Panc1 (cell line): ENCODE results near the gene CCDC187. TPM values are rescaled to one million over a fixed set of nuclear protein-coding genes. Genes with fewer than 3 reads are reported as not detected.

Experiments used
- ATAC-seq: fragments of 200-7000 bp; cut with Tn5 transposase; 2 replicates; pipeline ENCODE4 v1.9.1; 2020; ENCODE audit warnings: mild to moderate bottlenecking, moderate library complexity
- BruUV-seq: library from RNA; stranded (reverse); fragments of 400-500 nt; replicated peaks from 2 replicates; lab custom pipeline; 2021; lab: Mats Ljungman, UMichigan
- CTCF ChIA-PET: fragments of 300-600 bp; sonication (Branson Sonifier 250); formaldehyde crosslinking; loops from one replicate; lab custom pipeline; 2022; ENCODE audit warnings: antibody characterized with exemption; lab: Charles Lee
- POLR2A ChIA-PET: fragments of 300-600 bp; sonication (Branson Sonifier 250); formaldehyde crosslinking; loops from one replicate; lab custom pipeline; 2022; ENCODE audit warnings: antibody characterized with exemption; lab: Charles Lee
- DNase-seq: peaks from one replicate; pipeline ENCODE4 v3.0.0-alpha.2; 2010; ENCODE audit warnings: low read depth, low spot score
- H3K27ac ChIP-seq: 2 replicates; pipeline ENCODE4 v1.5.1; 2011; ENCODE audit warnings: mild to moderate bottlenecking, low read length, inconsistent platforms
- H3K27me3 ChIP-seq: fragments of 200-500 bp; sonication (Bioruptor generic); 2 replicates; pipeline ENCODE4 v1.6.0; 2014; ENCODE audit warnings: low read length, inconsistent platforms; ENCODE audit not compliant: control insufficient read depth, insufficient read depth
- H3K36me3 ChIP-seq: fragments of 200-500 bp; sonication (Bioruptor generic); 2 replicates; pipeline ENCODE4 v1.5.1; 2014; ENCODE audit warnings: inconsistent platforms, mild to moderate bottlenecking, low read length, moderate library complexity; ENCODE audit not compliant: control insufficient read depth, insufficient read depth
- H3K4me1 ChIP-seq: 2 replicates; pipeline ENCODE4 v1.5.1; 2011; ENCODE audit warnings: inconsistent platforms, mild to moderate bottlenecking, low read length, moderate library complexity; ENCODE audit not compliant: control insufficient read depth, insufficient read depth
- H3K4me3 ChIP-seq, 2 experiments: 2 replicates each; pipeline ENCODE4 v1.5.1; 2011 to 2012; ENCODE audit warnings: low read depth in 2 of 2, low read length in 2 of 2, mild to moderate bottlenecking in 2 of 2, inconsistent platforms in 1 of 2, moderate library complexity in 1 of 2
- H3K9me3 ChIP-seq: fragments of 200-500 bp; sonication (Bioruptor generic); 2 replicates; pipeline ENCODE4 v1.5.1; 2014; ENCODE audit warnings: low read depth, mild to moderate bottlenecking, inconsistent platforms, low read length, moderate library complexity; ENCODE audit not compliant: control insufficient read depth, insufficient read depth
- CTCF ChIP-seq: fragments of 450-650 bp; IDR thresholded peaks from 2 replicates; pipeline ENCODE4 v1.5.1; 2017; ENCODE audit warnings: mild to moderate bottlenecking
- POLR2AphosphoS5 ChIP-seq: IDR thresholded peaks from 2 replicates; pipeline ENCODE4 v1.6.1; 2012; ENCODE audit warnings: mild to moderate bottlenecking, low read depth, low read length, moderate library complexity
- REST ChIP-seq, 2 experiments: IDR thresholded peaks; 2 replicates each; pipeline ENCODE4 v1.6.1; 2011 to 2012; ENCODE audit warnings: low read depth in 2 of 2, control low read depth in 1 of 2, low read length in 1 of 2, mild to moderate bottlenecking in 1 of 2, moderate library complexity in 1 of 2; ENCODE audit not compliant: insufficient read depth in 1 of 2
- SIN3A ChIP-seq: IDR thresholded peaks from 2 replicates; pipeline ENCODE4 v1.6.1; 2012; ENCODE audit warnings: low read depth, mild to moderate bottlenecking, low read length, moderate library complexity, borderline replicate concordance; ENCODE audit not compliant: insufficient read depth
- TCF7L2 ChIP-seq: IDR thresholded peaks from 2 replicates; pipeline ENCODE4 v1.6.1; 2011; ENCODE audit warnings: mild to moderate bottlenecking, low read depth, low read length, inconsistent platforms
- in situ Hi-C: cut with HindIII; loops from 2 replicates; pipeline ENCODE4 v1.10.0; 2016; ENCODE audit warnings: low sequenced_read_pairs, low pct_unique_long_range_greater_than_20kb
- intact Hi-C: fragments of 100-400 bp; cut with micrococcal nuclease; formaldehyde crosslinking; loops from one replicate; pipeline ENCODE4 v1.10.0; 2022; ENCODE audit not compliant: unreplicated experiment
- total RNA-seq: library from RNA; stranded (reverse); gene quantifications from one replicate; pipeline ENCODE4 v1.2.1, GENCODE V29; 2021; ENCODE audit not compliant: unreplicated experiment

Gene CCDC187
- total RNA-seq, 1 experiment from 2014 or later = not detected

DNA sequence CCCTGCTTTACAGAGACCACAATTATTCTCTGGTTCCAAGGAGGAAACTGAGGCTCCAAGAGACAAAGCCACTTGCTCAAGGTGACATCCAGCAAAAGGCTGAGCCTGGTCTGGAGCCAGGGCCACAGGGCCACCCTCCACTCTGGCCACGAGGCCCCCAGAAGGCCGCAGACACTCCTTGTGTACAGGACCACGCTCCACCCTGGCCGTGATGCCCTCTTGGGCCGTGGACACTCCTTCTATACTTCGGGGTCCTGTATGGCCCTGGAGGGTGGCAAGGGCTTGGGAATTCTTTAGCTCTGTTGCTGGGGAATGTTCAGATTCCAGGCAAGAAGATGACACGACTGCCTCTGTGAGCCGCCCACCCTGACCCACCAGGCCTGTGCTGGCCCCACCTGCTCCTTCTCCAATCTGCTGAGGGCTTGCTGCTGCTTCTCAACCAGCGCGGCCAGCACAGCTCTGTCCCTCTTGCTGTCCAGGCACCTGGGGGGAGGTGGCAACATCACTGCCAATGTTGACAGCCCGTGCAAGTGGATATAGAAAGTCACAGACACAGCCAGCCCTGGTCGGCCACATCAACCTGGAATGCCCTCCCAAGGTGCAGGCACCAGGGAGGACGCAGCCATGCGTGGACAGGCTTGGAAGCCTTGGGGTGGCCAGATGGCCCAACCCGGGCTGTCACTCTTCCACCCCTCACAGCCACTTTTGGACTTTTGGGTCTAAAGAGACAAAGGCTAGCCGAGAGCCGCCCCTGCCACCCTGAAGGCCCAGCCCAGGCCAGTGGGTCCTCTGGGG lies 38.1 kb downstream of the CCDC187 start:
- ChIA-PET POLR2A (no interaction called here), CTCF (no interaction called here)
- no peak overlapping the region for H3K27ac ChIP-seq
- H3K27me3 ChIP-seq = no peaks in the 10 kb centered on the region
- in situ Hi-C loops = no loop called here
- DNase-seq = no peak
- intact Hi-C loops = no loop called here
- no peak for ATAC-seq
- BruUV-seq = no TSS peak
- H3K36me3 ChIP-seq = no peaks in the 10 kb centered on the region
- H3K4me1 ChIP-seq = no peaks in the 10 kb centered on the region; the same call in 1 of the 2 replicates
- TF ChIP-seq CTCF = no peak
- TF ChIP-seq SIN3A = no peak
- no peak for TF ChIP-seq REST (IDR thresholded peaks at IDR 0.05; ENCODE audit: insufficient read depth in 1 of 2, low read depth in 2 of 2, low read length in 1 of 2)
- no peak for TF ChIP-seq POLR2AphosphoS5
- no peaks in the 10 kb centered on the region for H3K9me3 ChIP-seq
- no peak overlapping the region for H3K4me3 ChIP-seq

DNA sequence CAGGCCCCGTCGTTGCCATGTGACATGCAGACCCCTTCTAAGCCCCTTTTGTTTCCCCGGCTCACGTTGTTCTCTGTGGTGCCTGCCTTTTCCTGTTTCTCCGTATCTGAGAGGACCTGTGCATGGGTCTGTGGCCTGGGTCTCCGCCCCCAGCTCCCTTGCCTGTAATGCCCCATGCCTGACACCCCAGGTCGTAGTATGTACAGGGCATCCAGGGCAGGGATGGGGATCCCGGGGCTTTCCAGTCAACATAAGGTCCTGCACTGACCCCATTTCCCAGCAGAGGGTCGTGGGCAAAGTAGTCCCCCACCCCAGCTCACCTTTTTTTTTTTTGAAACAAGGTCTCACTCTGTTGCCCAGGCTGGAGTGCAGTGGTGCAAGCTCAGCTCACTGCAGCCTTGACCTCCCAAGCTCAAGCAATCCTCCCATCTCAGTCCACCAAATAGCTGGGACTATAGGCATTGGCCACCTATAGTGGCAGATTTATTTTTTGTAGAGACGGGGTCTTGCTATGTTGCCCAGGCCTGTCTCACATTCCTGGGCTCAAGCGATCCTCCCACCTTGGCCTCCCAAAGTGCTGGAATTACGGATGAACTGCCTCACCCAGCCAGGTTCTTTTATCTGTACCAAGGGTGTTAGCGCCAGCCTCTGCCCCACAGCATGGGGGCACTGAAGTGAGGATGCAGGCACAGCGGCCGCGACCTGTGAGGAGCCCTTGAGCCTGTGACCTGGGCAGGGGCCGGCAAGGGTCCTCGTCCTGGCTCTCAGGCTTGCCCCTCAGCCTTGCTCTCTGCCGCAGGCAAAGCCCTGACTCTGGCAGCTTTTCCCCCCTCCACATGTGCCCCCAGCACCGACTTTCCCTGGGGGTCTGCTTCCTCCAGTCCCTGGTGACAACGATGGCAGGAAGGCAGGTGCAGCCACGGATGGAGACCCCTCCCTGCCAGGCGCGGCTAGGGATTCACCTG lies 39.2 kb downstream of the CCDC187 start:
- H3K27me3 ChIP-seq = no peaks in the 10 kb centered on the region
- ChIA-PET CTCF (interaction anchor here (0.6 kb wide), 1 partner anchor 10 kb away, joined by 4 read pairs; no protein-coding TSS in a partner anchor), POLR2A (interaction anchor here (0.7 kb wide), 1 partner anchor 102 kb away, joined by 3 read pairs; no protein-coding TSS in a partner anchor)
- in situ Hi-C loops = no loop called here
- DNase-seq = no peak
- ATAC-seq = no peak
- intact Hi-C loops = no loop called here
- H3K4me3 ChIP-seq = no peak overlapping the region
- H3K27ac ChIP-seq = no peak overlapping the region
- H3K36me3 ChIP-seq = no peaks in the 10 kb centered on the region
- BruUV-seq = no TSS peak
- TF ChIP-seq CTCF = no peak
- TF ChIP-seq REST (IDR thresholded peaks at IDR 0.05; ENCODE audit: insufficient read depth in 1 of 2, low read depth in 2 of 2, low read length in 1 of 2) = no peak
- no peak for TF ChIP-seq POLR2AphosphoS5
- no peak for TF ChIP-seq TCF7L2
- TF ChIP-seq SIN3A = no peak
- no peaks in the 10 kb centered on the region for H3K9me3 ChIP-seq
- no peaks in the 10 kb centered on the region; the same call in 1 of the 2 replicates for H3K4me1 ChIP-seq
